Measurements from ENCODE around the gene PPP6R2.
"Not testable (repeated sequence)": the region's sequence is repeated elsewhere in the genome, so short reads cannot be mapped to it uniquely, and the experiment has no call there.

PPP6R2 gene

GRCh38 chr22:50425179-50425916, 82.2 kb downstream of the PPP6R2 start:
- no peak for DNase-seq (ENCODE audit: low read depth)

- no peak for DNase-seq (ENCODE audit: low read depth)
Measured at GRCh38 chr22:50432131-50432876, 89.2 kb downstream of the PPP6R2 start.

- not testable (repeated sequence) for DNase-seq (ENCODE audit: low read depth)
Measured at GRCh38 chr22:50432877-50433510, 89.9 kb downstream of the PPP6R2 start.

GRCh38 chr22:50434849-50435248, 91.7 kb downstream of the PPP6R2 start:
- DNase-seq (ENCODE audit: low read depth) = no peak

GRCh38 chr22:50435291-50436014, 92.3 kb downstream of the PPP6R2 start:
- DNase-seq (ENCODE audit: low read depth) = no peak

GRCh38 chr22:50436015-50436830, 93.1 kb downstream of the PPP6R2 start:
- DNase-seq (ENCODE audit: low read depth) = no peak

GRCh38 chr22:50436841-50437341, 93.8 kb downstream of the PPP6R2 start:
- DNase-seq (ENCODE audit: low read depth) = no peak

GRCh38 chr22:50437511-50438304, 94.6 kb downstream of the PPP6R2 start:
- no peak for DNase-seq (ENCODE audit: low read depth)

GRCh38 chr22:50438305-50439275, 95.5 kb downstream of the PPP6R2 start:
- no peak for DNase-seq (ENCODE audit: low read depth)

GRCh38 chr22:50439314-50439870, 96.3 kb downstream of the PPP6R2 start:
- no peak for DNase-seq (ENCODE audit: low read depth)

GRCh38 chr22:50439871-50440331, 96.8 kb downstream of the PPP6R2 start:
- no peak for DNase-seq (ENCODE audit: low read depth)

GRCh38 chr22:50440544-50441249, 97.6 kb downstream of the PPP6R2 start:
- DNase-seq (ENCODE audit: low read depth) = no peak

GRCh38 chr22:50441428-50441993, 98.4 kb downstream of the PPP6R2 start:
- no peak for DNase-seq (ENCODE audit: low read depth)

- no peak for DNase-seq (ENCODE audit: low read depth)
Measured at GRCh38 chr22:50443197-50443596, 100.1 kb downstream of the PPP6R2 start.

GRCh38 chr22:50443801-50444625, 100.9 kb downstream of the PPP6R2 start:
- DNase-seq (ENCODE audit: low read depth) = no peak

GRCh38 chr22:50444663-50445062, 101.5 kb downstream of the PPP6R2 start:
- DNase-seq (ENCODE audit: low read depth) = no peak

Data from activated T-cell treated with anti-CD3 and anti-CD28 coated beads for 24 hours (primary cell).